Endometrial microvascular endothelial cells (primary cell): ENCODE data around the gene OR1B1. TPM values are rescaled to one million over a fixed set of nuclear protein-coding genes. Genes with fewer than 3 reads are reported as not detected.
"Not testable (repeated sequence)": the region's sequence is repeated elsewhere in the genome, so short reads cannot be mapped to it uniquely, and the experiment has no call there.

Source experiments
- in situ Hi-C: cut with HindIII; loops from 2 replicates; pipeline ENCODE4 v1.10.0; 2017; ENCODE audit warnings: low sequenced_read_pairs, low pct_unique_long_range_greater_than_20kb; ENCODE audit errors: inconsistent ontology term
- total RNA-seq: library from RNA; depleted of rRNA; stranded (reverse); fragments of >200 nt; gene quantifications from one replicate; pipeline ENCODE4 v1.2.3, GENCODE V29; 2015; ENCODE audit errors: inconsistent ontology term

The OR1B1 gene
- total RNA-seq = not detected

DNA sequence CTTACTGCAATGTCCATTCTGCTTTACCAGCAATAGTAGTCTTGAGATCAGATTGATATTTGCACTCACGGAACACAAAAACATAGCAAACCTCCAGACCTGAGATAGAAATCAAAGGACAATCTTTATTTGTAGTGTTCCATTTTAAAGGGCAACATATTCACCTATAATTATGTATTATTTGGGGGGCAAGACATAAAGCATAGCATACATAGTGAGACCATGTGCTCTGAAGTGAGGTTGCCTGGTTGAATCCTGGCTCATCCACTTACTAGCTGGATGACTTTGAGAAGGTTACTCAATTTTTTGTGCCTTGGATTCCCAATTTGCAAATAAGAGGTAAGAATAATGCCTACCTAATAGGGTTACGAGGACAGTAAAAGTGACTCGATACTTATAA lies at the start of gene OR1B1:
OR1B1 (minus strand) TSS at position 101 of the 400 bp plus-strand sequence.
- in situ Hi-C loops = no loop called here

DNA sequence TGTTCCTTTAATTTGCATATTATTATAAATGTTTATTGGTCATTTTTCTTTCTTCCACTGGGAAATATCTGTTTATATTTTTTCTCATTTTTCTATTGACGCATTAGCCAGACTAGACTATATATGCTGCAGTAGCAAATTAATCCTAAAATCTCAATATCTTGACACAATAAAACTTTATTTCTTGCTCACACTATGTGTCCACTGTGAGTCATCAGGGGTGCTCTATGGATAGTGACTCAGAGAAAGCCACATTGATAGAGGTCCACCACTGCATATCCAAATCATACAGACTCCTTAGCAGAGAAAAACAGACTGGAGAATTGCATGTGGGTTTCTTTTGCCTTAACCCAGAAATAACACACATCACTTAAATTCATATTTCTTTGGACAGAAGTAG lies 38.3 kb upstream of the OR1B1 start:
- in situ Hi-C loops = no loop called here

GRCh38 chr9:122684851-122685250 lies 27.4 kb upstream of the OR1B1 start:
- in situ Hi-C loops = no loop called here

DNA sequence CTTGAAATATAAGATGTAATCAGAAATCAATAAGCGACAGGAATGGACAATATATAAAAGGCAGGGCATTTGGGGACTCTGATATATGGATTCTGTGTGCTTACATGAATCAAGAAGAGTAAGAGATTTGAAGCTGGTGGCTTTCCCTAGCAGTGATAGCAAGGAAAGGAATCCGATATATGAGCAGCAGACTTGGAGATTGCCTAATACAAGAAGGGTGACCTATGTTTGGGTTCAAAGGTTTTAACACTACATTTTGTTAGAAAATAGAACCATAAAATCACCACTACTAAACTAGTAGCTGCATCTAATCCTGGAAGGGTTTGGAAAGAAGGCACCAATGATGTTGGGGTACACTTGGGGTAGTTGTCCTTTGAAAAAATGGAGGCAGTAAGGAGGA lies 15.1 kb upstream of the OR1B1 start:
- in situ Hi-C loops = no loop called here

- in situ Hi-C loops = no loop called here
Observed at GRCh38 chr9:122661416-122661815, 4.0 kb upstream of the OR1B1 start, which contains the start of gene OR1L1. Gene OR1L1 (plus strand): TSS chr9:122661716. CDS start chr9:122661716, 0 bp downstream.

DNA sequence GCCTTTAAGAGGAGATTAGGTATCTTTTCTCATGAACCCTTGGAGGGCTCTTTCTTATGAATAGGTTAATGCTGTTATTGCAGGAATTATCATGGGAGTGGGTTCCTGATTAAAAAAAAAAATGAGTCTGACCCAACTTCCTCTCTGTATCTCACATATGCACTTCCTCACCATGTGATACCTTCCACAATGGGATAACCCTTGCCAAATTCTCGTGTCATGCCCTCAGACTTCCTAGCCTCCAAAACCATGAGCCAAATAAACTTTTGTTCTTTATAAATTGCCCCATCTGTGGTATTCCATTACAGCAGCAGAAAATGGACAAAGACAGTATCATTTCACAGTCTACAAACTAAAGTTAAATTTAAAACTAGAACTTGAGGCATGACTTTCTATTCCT lies 1.0 kb downstream of the OR1B1 start:
- in situ Hi-C loops = no loop called here

DNA sequence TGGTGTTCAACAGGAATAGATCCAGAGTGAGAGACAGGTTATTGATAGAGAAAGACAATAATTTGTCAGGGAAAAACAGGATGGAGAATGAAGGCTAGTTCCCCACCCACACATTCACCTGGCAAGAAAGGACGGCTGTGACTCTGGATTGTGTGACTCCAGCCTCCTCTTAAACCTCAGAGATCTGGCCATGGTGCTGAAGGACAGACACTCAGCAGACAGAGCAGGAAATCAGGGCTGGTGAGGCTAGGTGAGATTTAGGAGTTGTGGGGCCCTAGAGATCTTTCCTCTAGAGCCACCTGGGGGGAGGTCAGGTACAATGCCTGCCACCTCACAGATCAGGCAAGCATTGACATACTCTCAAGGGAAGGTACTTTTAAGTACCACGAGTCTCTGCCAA lies 15.2 kb downstream of the OR1B1 start:
- in situ Hi-C loops = no loop called here

DNA sequence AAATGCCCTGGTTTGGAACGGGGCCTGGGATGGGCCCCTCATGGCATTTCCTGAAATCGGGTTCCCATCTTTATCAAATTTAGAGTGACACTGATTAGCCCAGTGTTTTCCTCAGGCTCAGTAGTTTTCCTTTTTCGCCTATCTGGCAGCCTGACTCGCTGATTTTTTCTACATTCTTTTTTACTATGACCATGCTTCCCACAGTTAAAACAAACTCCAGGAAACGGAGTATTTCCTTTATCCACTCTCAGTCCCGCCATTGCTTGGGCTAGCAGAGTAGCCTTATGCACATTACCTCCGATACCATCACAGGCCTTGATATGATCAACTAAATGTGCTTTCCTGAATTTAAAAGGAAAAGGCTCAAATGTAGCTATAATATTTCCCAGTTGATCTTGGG lies 37.4 kb downstream of the OR1B1 start:
- in situ Hi-C loops = no loop called here

GRCh38 chr9:122614362-122614761 lies 43.1 kb downstream of the OR1B1 start, which contains the start of gene OR1Q1:
Gene OR1Q1 (plus strand): TSS chr9:122614738. CDS start chr9:122614738, 0 bp downstream.
- in situ Hi-C loops = no loop called here

- in situ Hi-C loops = no loop called here
Observed at GRCh38 chr9:122609804-122610203, 47.6 kb downstream of the OR1B1 start.

DNA sequence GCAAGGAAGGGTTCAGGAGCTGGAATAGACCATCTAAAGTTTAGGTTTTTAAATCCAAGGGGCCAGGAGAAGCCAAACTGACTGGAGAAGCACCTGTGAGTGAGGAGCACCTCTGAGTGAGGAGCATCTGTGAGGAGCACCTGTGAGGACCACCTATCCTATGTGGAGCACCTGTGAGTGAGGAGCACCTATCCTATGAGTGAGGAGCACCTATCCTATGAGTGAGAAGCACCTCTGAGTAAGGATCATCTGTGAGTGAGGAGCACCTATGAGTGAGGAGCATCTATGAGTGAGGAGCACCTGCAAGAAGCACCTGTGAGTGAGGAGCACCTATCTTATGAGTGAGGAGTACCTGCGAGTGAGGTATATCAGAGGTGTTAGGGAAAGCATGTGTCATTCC lies 50.8 kb downstream of the OR1B1 start:
- in situ Hi-C loops = no loop called here

DNA sequence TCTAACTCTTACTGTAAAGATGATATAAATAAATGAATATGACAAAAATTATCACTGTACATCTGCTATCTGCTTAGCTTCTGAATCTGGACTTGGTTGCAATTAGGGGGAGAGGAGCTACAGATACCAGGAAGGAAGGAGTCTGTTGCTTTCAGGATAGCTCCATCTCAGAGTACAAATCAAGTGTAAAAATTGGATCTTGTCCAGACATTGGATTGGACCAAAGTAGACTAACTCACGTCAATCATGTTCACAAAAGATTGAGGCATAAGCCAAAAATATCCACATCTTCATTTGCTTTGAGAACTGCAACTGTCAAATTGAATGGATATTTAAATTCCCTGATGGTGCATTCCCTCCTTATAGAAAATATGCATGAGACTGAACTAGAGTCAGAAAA lies 51.7 kb downstream of the OR1B1 start:
- in situ Hi-C loops = no loop called here

DNA sequence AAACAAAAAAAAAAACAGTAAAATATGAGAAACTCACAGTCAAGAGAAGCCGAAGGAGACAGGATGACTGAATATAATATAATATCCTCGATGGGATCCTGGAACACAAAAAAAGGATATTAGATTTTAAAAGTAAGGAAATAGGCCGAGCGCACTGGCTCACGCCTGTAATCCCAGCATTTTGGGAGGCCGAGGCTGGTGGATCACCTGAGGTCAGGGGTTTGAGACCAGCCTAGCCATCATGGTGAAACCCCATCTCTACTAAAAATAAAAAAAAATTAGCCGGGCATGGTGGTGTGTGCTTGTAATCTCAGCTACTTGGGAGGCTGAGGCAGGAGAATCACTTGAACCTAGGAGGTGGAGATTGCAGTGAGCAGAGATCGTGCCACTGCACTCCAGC lies 74.1 kb downstream of the OR1B1 start, which contains the start of gene OR1L8:
OR1L8 (minus strand) TSS at position 101 of the 400 bp plus-strand sequence. CDS start 14,907 bp downstream, outside the sequence.
- in situ Hi-C loops = not testable (repeated sequence)

DNA sequence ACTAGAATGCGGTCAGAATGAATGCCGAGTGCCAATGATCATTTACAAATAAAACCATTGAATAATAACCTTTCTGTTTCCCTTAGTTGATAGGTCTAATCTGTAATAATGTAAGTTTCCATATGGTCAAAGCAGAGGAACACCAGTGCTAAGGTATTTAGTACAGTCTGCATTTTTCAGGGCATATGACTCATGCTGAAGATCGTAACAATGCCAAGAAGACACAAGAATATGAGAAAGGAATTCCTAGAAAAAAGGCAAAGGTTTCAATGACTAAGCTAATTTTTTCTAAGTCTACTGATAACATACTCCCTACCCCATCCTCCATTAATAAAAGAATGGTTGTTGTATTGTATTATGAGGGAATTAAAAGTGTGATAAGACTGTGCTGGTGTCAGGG lies 77.1 kb downstream of the OR1B1 start:
- in situ Hi-C loops = no loop called here

- in situ Hi-C loops = no loop called here
Observed at GRCh38 chr9:122579874-122580273, 77.6 kb downstream of the OR1B1 start.

Other genes starting within 250 kb of the OR1B1 start
- gene OR1J1, start 179.7 kb downstream of the OR1B1 start, total RNA-seq = not detected
- gene OR1J2, start 146.8 kb downstream of the OR1B1 start, total RNA-seq = not detected
- gene OR1J4, start 138.5 kb downstream of the OR1B1 start, total RNA-seq = not detected
- not detected for gene OR1N1, start 130.3 kb downstream of the OR1B1 start, total RNA-seq
- not detected for gene OR1N2, start 104.5 kb downstream of the OR1B1 start, total RNA-seq
- not detected for gene OR1L8, start 74.2 kb downstream of the OR1B1 start, total RNA-seq
- gene OR1Q1, start 42.9 kb downstream of the OR1B1 start, total RNA-seq = not detected
- not detected for gene OR1L1, start 4.1 kb upstream of the OR1B1 start, total RNA-seq
- gene OR1L3, start 17.5 kb upstream of the OR1B1 start, total RNA-seq = not detected
- gene OR1L4, start 66.4 kb upstream of the OR1B1 start, total RNA-seq = not detected
- gene OR1L6, start 84.7 kb upstream of the OR1B1 start, total RNA-seq = not detected
- not detected for gene OR5C1, start 131.3 kb upstream of the OR1B1 start, total RNA-seq
- gene OR1K1, start 142.5 kb upstream of the OR1B1 start, total RNA-seq = not detected
- gene PDCL, start 171.0 kb upstream of the OR1B1 start, total RNA-seq = 23.1 TPM
- 41.8 TPM for gene RC3H2, start 247.7 kb upstream of the OR1B1 start, total RNA-seq